Mammary epithelial cell (primary cell): ENCODE measurements around the gene VPS16.

Experiments used
- CTCF ChIP-seq, 2 donors: IDR thresholded peaks in 1 of 2; conservative IDR thresholded peaks in 1 of 2; 2 replicates each; pipeline ENCODE4 v1.5.1; 2011 to 2012; ENCODE audit warnings: inconsistent platforms in 2 of 2, low read length in 2 of 2, mild to moderate bottlenecking in 2 of 2, control low read depth in 1 of 2, low read depth in 1 of 2; ENCODE audit not compliant: insufficient read depth in 1 of 2; ENCODE audit errors: extremely low read depth in 1 of 2
- EZH2 ChIP-seq: IDR thresholded peaks from 2 replicates; pipeline ENCODE4 v1.6.1; 2012; ENCODE audit warnings: low read length, inconsistent platforms, borderline replicate concordance

- TF ChIP-seq CTCF (conservative IDR thresholded peaks at IDR 0.05 in 1 of 2, IDR thresholded peaks at IDR 0.05 in 1 of 2; ENCODE audit: extremely low read depth in 1 of 2, insufficient read depth in 1 of 2, low read depth in 1 of 2, low read length in 2 of 2) (no peak), EZH2 (no peak)
These were observed 47.8 kb downstream of the VPS16 start for GRCh38 chr20:2888224-2888955.
